Measurements from ENCODE around the gene PGPEP1. TPM values are rescaled to one million over a fixed set of nuclear protein-coding genes. Genes with fewer than 3 reads are reported as not detected.

Gene PGPEP1
- total RNA-seq, 1 donor from 2014 or later = 12.6 TPM

- DNase-seq (ENCODE audit: low read depth) (no peak), FAIRE-seq (no peak)
- H3K36me3 ChIP-seq (ENCODE audit: control insufficient read depth, insufficient read depth, low read length) = peaks cover 14% of the 10 kb centered on the region
- TF ChIP-seq CTCF (IDR thresholded peaks at IDR 0.05; ENCODE audit: insufficient read depth, low read length, severe bottlenecking) = no peak
- H3K4me3 ChIP-seq (ENCODE audit: low read depth, low read length) = peak overlapping the region; percentile 55
- no peaks in the 10 kb centered on the region for H3K27me3 ChIP-seq (ENCODE audit: control insufficient read depth, insufficient read depth, low read length)
Observed at GRCh38 chr19:18386543-18387271, 46.3 kb downstream of the PGPEP1 start.

- peak; percentile 99 for TF ChIP-seq CTCF (IDR thresholded peaks at IDR 0.05; ENCODE audit: insufficient read depth, low read length, severe bottlenecking)
- FAIRE-seq (no peak), DNase-seq (ENCODE audit: low read depth) (no peak)
- no peaks in the 10 kb centered on the region for H3K27me3 ChIP-seq (ENCODE audit: control insufficient read depth, insufficient read depth, low read length)
- peak overlapping the region; percentile 55 for H3K4me3 ChIP-seq (ENCODE audit: low read depth, low read length)
- peaks cover 14% of the 10 kb centered on the region for H3K36me3 ChIP-seq (ENCODE audit: control insufficient read depth, insufficient read depth, low read length)
Observed at GRCh38 chr19:18388100-18388959, 47.9 kb downstream of the PGPEP1 start.

GRCh38 chr19:18388960-18389725 is 48.7 kb downstream of the PGPEP1 start:
- Histone ChIP-seq H3K4me3 (ENCODE audit: low read depth, low read length) (no peak overlapping the region), H3K36me3 (ENCODE audit: control insufficient read depth, insufficient read depth, low read length) (peaks cover 14% of the 10 kb centered on the region), H3K27me3 (ENCODE audit: control insufficient read depth, insufficient read depth, low read length) (no peaks in the 10 kb centered on the region)
- TF ChIP-seq CTCF (IDR thresholded peaks at IDR 0.05; ENCODE audit: insufficient read depth, low read length, severe bottlenecking) = no peak
- FAIRE-seq (no peak), DNase-seq (ENCODE audit: low read depth) (no peak)

GRCh38 chr19:18389726-18390064 is 49.3 kb downstream of the PGPEP1 start:
- no peak for TF ChIP-seq CTCF (IDR thresholded peaks at IDR 0.05; ENCODE audit: insufficient read depth, low read length, severe bottlenecking)
- FAIRE-seq = no peak
- Histone ChIP-seq H3K36me3 (ENCODE audit: control insufficient read depth, insufficient read depth, low read length) (peaks cover 14% of the 10 kb centered on the region), H3K4me3 (ENCODE audit: low read depth, low read length) (no peak overlapping the region), H3K27me3 (ENCODE audit: control insufficient read depth, insufficient read depth, low read length) (no peaks in the 10 kb centered on the region)
- DNase-seq (ENCODE audit: low read depth) = no peak

GRCh38 chr19:18390065-18390907 is 49.9 kb downstream of the PGPEP1 start:
- H3K4me3 ChIP-seq (ENCODE audit: low read depth, low read length) = no peak overlapping the region
- no peak for DNase-seq (ENCODE audit: low read depth)
- no peak for FAIRE-seq

More at GRCh38 chr19:18390065-18390907, 49.9 kb downstream of the PGPEP1 start:
- Histone ChIP-seq H3K36me3 (ENCODE audit: control insufficient read depth, insufficient read depth, low read length) (peaks cover 14% of the 10 kb centered on the region), H3K27me3 (ENCODE audit: control insufficient read depth, insufficient read depth, low read length) (no peaks in the 10 kb centered on the region)
- no peak for TF ChIP-seq CTCF (IDR thresholded peaks at IDR 0.05; ENCODE audit: insufficient read depth, low read length, severe bottlenecking)
